Kidney (tissue), 14 donors: Measurements from ENCODE around the gene MEGF10. TPM values are rescaled to one million over a fixed set of nuclear protein-coding genes. Genes with fewer than 3 reads are reported as not detected.
"Not testable (repeated sequence)": the region's sequence is repeated elsewhere in the genome, so short reads cannot be mapped to it uniquely, and the experiment has no call there.

Experiments used
- DNase-seq, 5 donors: peaks; one replicate each; pipeline ENCODE4 v3.0.0-alpha.2; 2013 to 2020
- FAIRE-seq: peaks from 2 replicates; lab custom pipeline; 2012; peaks lifted over from hg19 to GRCh38; lab: Jason Lieb, UNC
- H3K27ac ChIP-seq, 2 donors: one replicate each; pipeline ENCODE4 v1.7.0; 2013; ENCODE audit warnings: low read depth in 2 of 2, low read length in 2 of 2, inconsistent platforms in 1 of 2
- H3K27me3 ChIP-seq: one replicate; pipeline ENCODE4 v1.7.1; 2013; ENCODE audit warnings: low read length, inconsistent platforms; ENCODE audit not compliant: control insufficient read depth, insufficient read depth
- H3K36me3 ChIP-seq, 3 donors: one replicate each; pipeline versions ENCODE4 v1.7.0 to v1.7.1; 2013; ENCODE audit warnings: low read length in 3 of 3, control low read depth in 1 of 3, inconsistent platforms in 1 of 3; ENCODE audit not compliant: insufficient read depth in 3 of 3, control insufficient read depth in 2 of 3
- H3K4me1 ChIP-seq, 3 donors: one replicate each; pipeline versions ENCODE4 v1.7.0 to v1.7.1; 2013; ENCODE audit warnings: low read length in 3 of 3, inconsistent platforms in 1 of 3, low read depth in 1 of 3; ENCODE audit not compliant: control insufficient read depth in 2 of 3, insufficient read depth in 2 of 3
- H3K4me3 ChIP-seq, 3 donors: one replicate each; pipeline versions ENCODE4 v1.7.0 to v1.8.1; 2013; ENCODE audit warnings: low read length in 3 of 3, control low read depth in 1 of 3, inconsistent platforms in 1 of 3
- H3K9ac ChIP-seq, 3 donors: one replicate each; pipeline versions ENCODE4 v1.7.0 to v1.7.1; 2013; ENCODE audit warnings: low read length in 3 of 3, control low read depth in 1 of 3, inconsistent platforms in 1 of 3
- H3K9me3 ChIP-seq, 3 donors: one replicate each; pipeline versions ENCODE4 v1.7.0 to v1.7.1; 2013; ENCODE audit warnings: low read length in 3 of 3, control low read depth in 1 of 3, inconsistent platforms in 1 of 3; ENCODE audit not compliant: control insufficient read depth in 2 of 3, insufficient read depth in 1 of 3
- CTCF ChIP-seq: IDR thresholded peaks from 3 replicates; pipeline ENCODE4 v1.5.1; 2012; ENCODE audit warnings: mild to moderate bottlenecking, moderate library complexity, borderline replicate concordance; ENCODE audit not compliant: insufficient read depth; ENCODE audit errors: extremely low read depth
- intact Hi-C: fragments of 100-400 bp; cut with DNase I; formaldehyde crosslinking; loops from one replicate; pipeline ENCODE4 v1.11.1; 2022
- polyA plus RNA-seq: library from polyadenylated mRNA; stranded (reverse); fragments of 350-450 nt; fragmentation: Illumina TruSeq; extraction: RNeasy Lipid Tissue Mini Kit (QIAGEN cat#74804); gene quantifications from one replicate; pipeline ENCODE4 v1.2.3, GENCODE V29; 2014; ENCODE audit warnings: low read depth, low replicate concordance; ENCODE audit not compliant: insufficient read depth
- total RNA-seq: library from RNA; stranded (reverse); fragmentation: NEBNext Ultra II Directional; extraction: Animal tissue kit (Norgen Biotek cat#: 25700); gene quantifications from one replicate; pipeline ENCODE4 v1.2.1, GENCODE V29; 2021
- donor health status: control.
- donor health status: control.
- donor health status: control.
- donor health status: control.
- donor health status: control.
- donor health status: DM: yes; HTN: yes; CAD: no.
- donor health status: Normal renal cell carcinoma (clear cell type).

The MEGF10 gene
- total and polyA plus RNA-seq, 2 donors from 2014 or later, result 0.09 to 0.25 TPM

- Histone ChIP-seq H3K27ac (no peak overlapping the region), H3K4me1 (peaks cover 0 to 4% (median 0%) of the 10 kb centered on the region in 3 donors), H3K36me3 (no peaks in the 10 kb centered on the region), H3K9me3 (peaks cover 0 to 3% (median 0%) of the 10 kb centered on the region in 3 donors), H3K27me3 (peaks cover 6% of the 10 kb centered on the region), H3K9ac (no peak overlapping the region), H3K4me3 (no peak overlapping the region)
- no peak for DNase-seq
- no peak for FAIRE-seq
- no peak for TF ChIP-seq CTCF
- intact Hi-C loops, result no loop called here
These were observed 2.8 kb downstream of the MEGF10 start for GRCh38 chr5:127293373-127293772.

GRCh38 chr5:127294829-127295228 is 4.2 kb downstream of the MEGF10 start:
- no peak for FAIRE-seq
- Histone ChIP-seq H3K27ac (no peak overlapping the region), H3K4me3 (no peak overlapping the region), H3K27me3 (peaks cover 6% of the 10 kb centered on the region), H3K4me1 (peaks cover 0 to 4% (median 0%) of the 10 kb centered on the region in 3 donors), H3K9me3 (no peaks in the 10 kb centered on the region), H3K9ac (no peak overlapping the region), H3K36me3 (no peaks in the 10 kb centered on the region)
- TF ChIP-seq CTCF, result no peak
- intact Hi-C loops, result no loop called here
- no peak for DNase-seq

DNA sequence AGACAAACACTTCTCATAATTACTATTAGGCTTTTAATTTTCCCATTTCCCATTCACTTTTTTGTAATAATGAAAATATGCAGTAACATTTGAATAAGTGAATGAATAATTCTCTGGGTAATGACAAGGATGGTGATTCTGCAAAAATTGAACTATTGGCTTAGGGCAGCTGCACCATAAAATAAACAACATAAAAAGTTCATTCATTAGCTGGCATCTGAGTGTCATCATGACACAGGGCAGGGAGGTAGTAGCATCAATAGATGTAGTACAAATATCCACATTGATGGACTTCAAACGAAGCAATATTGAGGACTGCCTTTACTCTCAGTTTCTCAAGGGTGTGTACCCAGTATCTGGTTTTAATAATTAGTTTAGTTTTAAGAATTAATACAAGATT is 4.9 kb downstream of the MEGF10 start:
- no peaks in the 10 kb centered on the region for H3K9me3 ChIP-seq
- DNase-seq (no peak), FAIRE-seq (no peak)
- intact Hi-C loops, result no loop called here
- no peak overlapping the region for H3K4me3 ChIP-seq
- no peak for TF ChIP-seq CTCF
- H3K27me3 ChIP-seq, result peaks cover 6% of the 10 kb centered on the region
- H3K36me3 ChIP-seq, result no peaks in the 10 kb centered on the region
- H3K9ac ChIP-seq, result no peak overlapping the region
- no peaks in the 10 kb centered on the region for H3K4me1 ChIP-seq
- no peak overlapping the region for H3K27ac ChIP-seq

DNA sequence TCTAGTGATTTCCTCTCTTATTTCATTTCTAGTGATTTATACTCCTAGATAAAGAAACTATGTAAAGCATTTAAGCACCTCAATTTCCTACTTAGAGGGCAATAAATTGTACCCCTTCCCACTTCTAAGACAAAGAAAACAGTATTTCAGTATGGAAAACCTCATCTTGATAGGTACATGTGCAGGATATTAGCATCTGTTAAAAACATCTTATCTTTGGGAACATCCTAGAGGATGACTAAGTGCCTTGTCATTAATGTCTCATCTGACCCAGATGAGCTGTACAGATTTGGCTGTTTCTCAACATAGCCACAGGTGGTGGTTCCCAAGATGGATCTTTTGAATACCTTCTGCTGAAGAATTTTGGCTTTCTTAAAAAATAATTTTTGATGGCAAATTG is 5.7 kb downstream of the MEGF10 start:
- Histone ChIP-seq H3K36me3 (no peaks in the 10 kb centered on the region), H3K9ac (no peak overlapping the region), H3K9me3 (no peaks in the 10 kb centered on the region), H3K27ac (no peak overlapping the region), H3K4me3 (no peak overlapping the region), H3K27me3 (peaks cover 1% of the 10 kb centered on the region), H3K4me1 (no peaks in the 10 kb centered on the region)
- intact Hi-C loops, result no loop called here
- FAIRE-seq (no peak), DNase-seq (no peak)
- no peak for TF ChIP-seq CTCF

GRCh38 chr5:127296894-127297293 is 6.3 kb downstream of the MEGF10 start:
- FAIRE-seq, H3K4me3 ChIP-seq, H3K4me1 ChIP-seq, intact Hi-C loops, H3K36me3 ChIP-seq, H3K27ac ChIP-seq, H3K27me3 ChIP-seq, H3K9ac ChIP-seq, H3K9me3 ChIP-seq, DNase-seq: not testable (repeated sequence)
